ENCODE measurements around the gene UBE2F. TPM values are rescaled to one million over a fixed set of nuclear protein-coding genes. Genes with fewer than 3 reads are reported as not detected.

Gene UBE2F
- polyA plus RNA-seq, 1 of the 3 experiments (the other 2 are of a cell fraction) = 56.9 TPM

DNA sequence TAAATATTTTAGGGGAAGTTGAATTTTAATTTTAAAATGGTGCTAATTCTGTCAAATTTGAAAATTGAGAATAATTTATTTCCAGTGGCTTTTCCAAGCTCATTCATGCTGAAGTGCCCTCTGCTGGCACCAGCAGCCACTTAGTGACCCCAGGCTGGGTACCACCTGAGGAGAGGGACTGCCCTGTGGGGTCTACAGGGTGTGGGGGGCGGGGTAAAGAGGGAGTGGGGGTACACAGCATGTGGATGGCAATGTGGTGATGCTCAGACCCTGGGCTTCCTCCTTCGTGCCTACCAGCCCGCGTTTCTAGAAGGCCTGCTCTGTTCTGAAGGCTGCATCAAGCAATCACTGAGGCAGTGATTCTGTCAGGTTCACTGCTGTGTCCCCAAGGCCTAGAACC lies 48.9 kb downstream of the UBE2F start:
- 90% methylated on average over 3 of the region's 4 CpGs for WGBS (ENCODE audit: low lambda C conversion rate)
- no peaks in the 10 kb centered on the region for H3K27me3 ChIP-seq (ENCODE audit: insufficient read depth)
- no peak overlapping the region for H2AFZ ChIP-seq (ENCODE audit: low read depth)
- H3K9me2 ChIP-seq = no peaks in the 10 kb centered on the region
- peak; percentile 36 for DNase-seq
- no peak overlapping the region for H3K27ac ChIP-seq (ENCODE audit: low read depth in 2 of 2, low read length in 1 of 2)
- no peak overlapping the region for H3K4me2 ChIP-seq
- H3K79me2 ChIP-seq (ENCODE audit: insufficient read depth) = peaks cover 7% of the 10 kb centered on the region; the same call in 1 of the 2 replicates
- TF ChIP-seq FOXJ3 (CRISPR knock-in tag; IDR thresholded peaks at IDR 0.05) (no peak), RAD21 (IDR thresholded peaks at IDR 0.05; ENCODE audit: low read length) (peak; percentile 37; the same call in 1 of the 2 replicates), SMC3 (IDR thresholded peaks at IDR 0.05; ENCODE audit: low read depth, low read length) (peak; percentile 37)
- TF ChIP-seq, protein P1, sequence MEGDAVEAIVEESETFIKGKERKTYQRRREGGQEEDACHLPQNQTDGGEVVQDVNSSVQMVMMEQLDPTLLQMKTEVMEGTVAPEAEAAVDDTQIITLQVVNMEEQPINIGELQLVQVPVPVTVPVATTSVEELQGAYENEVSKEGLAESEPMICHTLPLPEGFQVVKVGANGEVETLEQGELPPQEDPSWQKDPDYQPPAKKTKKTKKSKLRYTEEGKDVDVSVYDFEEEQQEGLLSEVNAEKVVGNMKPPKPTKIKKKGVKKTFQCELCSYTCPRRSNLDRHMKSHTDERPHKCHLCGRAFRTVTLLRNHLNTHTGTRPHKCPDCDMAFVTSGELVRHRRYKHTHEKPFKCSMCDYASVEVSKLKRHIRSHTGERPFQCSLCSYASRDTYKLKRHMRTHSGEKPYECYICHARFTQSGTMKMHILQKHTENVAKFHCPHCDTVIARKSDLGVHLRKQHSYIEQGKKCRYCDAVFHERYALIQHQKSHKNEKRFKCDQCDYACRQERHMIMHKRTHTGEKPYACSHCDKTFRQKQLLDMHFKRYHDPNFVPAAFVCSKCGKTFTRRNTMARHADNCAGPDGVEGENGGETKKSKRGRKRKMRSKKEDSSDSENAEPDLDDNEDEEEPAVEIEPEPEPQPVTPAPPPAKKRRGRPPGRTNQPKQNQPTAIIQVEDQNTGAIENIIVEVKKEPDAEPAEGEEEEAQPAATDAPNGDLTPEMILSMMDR (IDR thresholded peaks at IDR 0.05) = peak; percentile 40
- H4K20me1 ChIP-seq (ENCODE audit: insufficient read depth) = no peaks in the 10 kb centered on the region
- no peak overlapping the region for H3K4me3 ChIP-seq (ENCODE audit: low read depth in 2 of 2, low read length in 1 of 2)
- H3K4me1 ChIP-seq (ENCODE audit: control insufficient read depth in 1 of 2, insufficient read depth in 2 of 2, low read depth in 1 of 2, low read length in 1 of 2) = peaks cover 0 to 12% of the 10 kb centered on the region in 2 experiments; a peak in 1 of 4 replicates
- H3K9me3 ChIP-seq = no peaks in the 10 kb centered on the region
- peaks cover 13 to 26% of the 10 kb centered on the region in 2 experiments for H3K36me3 ChIP-seq (replicated peaks in 1 of 2; ENCODE audit: control insufficient read depth in 1 of 2, insufficient read depth in 2 of 2, low read length in 1 of 2)
- POLR2A ChIA-PET = no interaction called here
- H3K9ac ChIP-seq = no peak overlapping the region
- CTCF ChIA-PET = interaction anchor here (0.9 to 2.3 kb wide), 3 partner anchors 9 to 158 kb away, joined by 3 to 8 read pairs (median 3); no protein-coding TSS in a partner anchor
- no peaks in the 10 kb centered on the region for H3F3A ChIP-seq (replicated peaks; ENCODE audit: insufficient read depth)

DNA sequence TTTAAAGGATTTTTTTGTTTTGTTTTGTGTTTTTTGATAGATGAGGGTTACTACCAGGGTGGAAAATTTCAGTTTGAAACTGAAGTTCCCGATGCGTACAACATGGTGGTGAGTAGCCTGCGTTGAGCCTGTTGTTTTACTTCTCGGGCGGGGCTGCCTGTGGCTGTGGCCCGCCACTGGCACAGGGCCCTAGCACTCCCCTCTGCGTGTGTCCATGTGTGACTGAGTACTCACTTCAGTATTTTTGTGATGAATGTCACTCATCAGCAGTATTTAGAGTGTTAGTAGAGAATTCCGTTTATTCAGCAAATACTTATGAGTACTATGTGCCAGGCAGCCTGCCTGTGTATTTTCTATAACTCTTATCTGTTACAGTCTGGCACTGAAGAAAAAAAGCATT lies 49.7 kb downstream of the UBE2F start:
- Histone ChIP-seq H3K79me2 (ENCODE audit: insufficient read depth) (peaks cover 6% of the 10 kb centered on the region; the same call in 1 of the 2 replicates), H4K20me1 (ENCODE audit: insufficient read depth) (no peaks in the 10 kb centered on the region), H3K36me3 (replicated peaks in 1 of 2; ENCODE audit: control insufficient read depth in 1 of 2, insufficient read depth in 2 of 2, low read length in 1 of 2) (peaks cover 8 to 29% of the 10 kb centered on the region in 2 experiments), H3K9me3 (no peaks in the 10 kb centered on the region), H3K27me3 (ENCODE audit: insufficient read depth) (no peaks in the 10 kb centered on the region), H3K9ac (no peak overlapping the region), H3K9me2 (no peaks in the 10 kb centered on the region), H3K4me1 (ENCODE audit: control insufficient read depth in 1 of 2, insufficient read depth in 2 of 2, low read depth in 1 of 2, low read length in 1 of 2) (peaks cover 0 to 16% of the 10 kb centered on the region in 2 experiments; a peak in 1 of 4 replicates), H3K4me2 (no peak overlapping the region), H3F3A (replicated peaks; ENCODE audit: insufficient read depth) (no peaks in the 10 kb centered on the region), H3K27ac (ENCODE audit: low read depth in 2 of 2, low read length in 1 of 2) (no peak overlapping the region), H3K4me3 (ENCODE audit: low read depth in 2 of 2, low read length in 1 of 2) (no peak overlapping the region), H2AFZ (ENCODE audit: low read depth) (no peak overlapping the region)
- TF ChIP-seq RFX5 (IDR thresholded peaks at IDR 0.05; ENCODE audit: low read length) = no peak
- no peak for TF ChIP-seq FOXJ3 (CRISPR knock-in tag; IDR thresholded peaks at IDR 0.05)
- TF ChIP-seq FOSL2 (IDR thresholded peaks at IDR 0.05; ENCODE audit: borderline replicate concordance, low read depth) = no peak
- TF ChIP-seq JUND (IDR thresholded peaks at IDR 0.05) = no peak
- TF ChIP-seq MXI1 (IDR thresholded peaks at IDR 0.05; ENCODE audit: low read depth, low read length) = no peak
- no peak for TF ChIP-seq POLR2AphosphoS5 (IDR thresholded peaks at IDR 0.05; ENCODE audit: low read depth, low read length)
- no peak for TF ChIP-seq TCF12 (IDR thresholded peaks at IDR 0.05)
- TF ChIP-seq YY1 (IDR thresholded peaks at IDR 0.05; ENCODE audit: low read depth) = no peak
- TF ChIP-seq EZH2phosphoT487 (IDR thresholded peaks at IDR 0.05; ENCODE audit: borderline replicate concordance, low read depth) = no peak
- TF ChIP-seq, protein P2, sequence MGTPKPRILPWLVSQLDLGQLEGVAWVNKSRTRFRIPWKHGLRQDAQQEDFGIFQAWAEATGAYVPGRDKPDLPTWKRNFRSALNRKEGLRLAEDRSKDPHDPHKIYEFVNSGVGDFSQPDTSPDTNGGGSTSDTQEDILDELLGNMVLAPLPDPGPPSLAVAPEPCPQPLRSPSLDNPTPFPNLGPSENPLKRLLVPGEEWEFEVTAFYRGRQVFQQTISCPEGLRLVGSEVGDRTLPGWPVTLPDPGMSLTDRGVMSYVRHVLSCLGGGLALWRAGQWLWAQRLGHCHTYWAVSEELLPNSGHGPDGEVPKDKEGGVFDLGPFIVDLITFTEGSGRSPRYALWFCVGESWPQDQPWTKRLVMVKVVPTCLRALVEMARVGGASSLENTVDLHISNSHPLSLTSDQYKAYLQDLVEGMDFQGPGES (IDR thresholded peaks at IDR 0.05; ENCODE audit: low read depth, low read length) = no peak
- no peak for TF ChIP-seq NFIC (IDR thresholded peaks at IDR 0.05; ENCODE audit: borderline replicate concordance)
- TF ChIP-seq TEAD4 (IDR thresholded peaks at IDR 0.05; ENCODE audit: borderline replicate concordance, insufficient read depth) = no peak
- no peak for TF ChIP-seq TAF1 (IDR thresholded peaks at IDR 0.05; ENCODE audit: borderline replicate concordance, low read depth, low read length)
- TF ChIP-seq, protein P3, sequence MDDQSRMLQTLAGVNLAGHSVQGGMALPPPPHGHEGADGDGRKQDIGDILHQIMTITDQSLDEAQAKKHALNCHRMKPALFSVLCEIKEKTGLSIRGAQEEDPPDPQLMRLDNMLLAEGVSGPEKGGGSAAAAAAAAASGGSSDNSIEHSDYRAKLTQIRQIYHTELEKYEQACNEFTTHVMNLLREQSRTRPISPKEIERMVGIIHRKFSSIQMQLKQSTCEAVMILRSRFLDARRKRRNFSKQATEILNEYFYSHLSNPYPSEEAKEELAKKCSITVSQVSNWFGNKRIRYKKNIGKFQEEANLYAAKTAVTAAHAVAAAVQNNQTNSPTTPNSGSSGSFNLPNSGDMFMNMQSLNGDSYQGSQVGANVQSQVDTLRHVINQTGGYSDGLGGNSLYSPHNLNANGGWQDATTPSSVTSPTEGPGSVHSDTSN (IDR thresholded peaks at IDR 0.05) = no peak
- no peak for TF ChIP-seq SIN3A (IDR thresholded peaks at IDR 0.05; ENCODE audit: borderline replicate concordance, low read depth, low read length)
- TF ChIP-seq, protein P4, sequence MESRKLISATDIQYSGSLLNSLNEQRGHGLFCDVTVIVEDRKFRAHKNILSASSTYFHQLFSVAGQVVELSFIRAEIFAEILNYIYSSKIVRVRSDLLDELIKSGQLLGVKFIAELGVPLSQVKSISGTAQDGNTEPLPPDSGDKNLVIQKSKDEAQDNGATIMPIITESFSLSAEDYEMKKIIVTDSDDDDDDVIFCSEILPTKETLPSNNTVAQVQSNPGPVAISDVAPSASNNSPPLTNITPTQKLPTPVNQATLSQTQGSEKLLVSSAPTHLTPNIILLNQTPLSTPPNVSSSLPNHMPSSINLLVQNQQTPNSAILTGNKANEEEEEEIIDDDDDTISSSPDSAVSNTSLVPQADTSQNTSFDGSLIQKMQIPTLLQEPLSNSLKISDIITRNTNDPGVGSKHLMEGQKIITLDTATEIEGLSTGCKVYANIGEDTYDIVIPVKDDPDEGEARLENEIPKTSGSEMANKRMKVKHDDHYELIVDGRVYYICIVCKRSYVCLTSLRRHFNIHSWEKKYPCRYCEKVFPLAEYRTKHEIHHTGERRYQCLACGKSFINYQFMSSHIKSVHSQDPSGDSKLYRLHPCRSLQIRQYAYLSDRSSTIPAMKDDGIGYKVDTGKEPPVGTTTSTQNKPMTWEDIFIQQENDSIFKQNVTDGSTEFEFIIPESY (IDR thresholded peaks at IDR 0.05; ENCODE audit: borderline replicate concordance, low read depth) = no peak
- TF ChIP-seq GATA2 (CRISPR knock-in tag; IDR thresholded peaks at IDR 0.05) = no peak
- TF ChIP-seq RCOR1 (IDR thresholded peaks at IDR 0.05; ENCODE audit: low read length) = no peak
- ChIA-PET POLR2A (no interaction called here), CTCF (no interaction called here)
- no peak for DNase-seq
- 94% methylated on average over 8 of the region's 8 CpGs for WGBS (ENCODE audit: low lambda C conversion rate)
